Activated naive CD4-positive, alpha-beta T cell treated with anti-CD3 and anti-CD28 coated beads, Interleukin-2, amount 10 ng/mL, durations not matched to agents 7 days and 5 days (primary cell): Measurements from ENCODE around the gene CRYBB1.

Experiments
- CTCF ChIA-PET: fragments of 350-600 bp; sonication (Branson Sonifier 250); formaldehyde crosslinking; loops from one replicate; lab custom pipeline; 2021; ENCODE audit warnings: antibody characterized with exemption; lab: Charles Lee
- DNase-seq: peaks from one replicate; pipeline ENCODE4 v3.0.0-alpha.2; 2020
- H3K27ac Mint-ChIP-seq: one replicate; pipeline ENCODE4 v1.8.0; 2021; ENCODE audit warnings: mild to moderate bottlenecking, moderate library complexity, mixed read lengths
- H3K27me3 Mint-ChIP-seq: one replicate; pipeline ENCODE4 v1.8.0; 2021; ENCODE audit warnings: mild to moderate bottlenecking, mixed read lengths
- H3K36me3 Mint-ChIP-seq: one replicate; pipeline ENCODE4 v1.8.0; 2021; ENCODE audit warnings: mixed read lengths
- H3K4me1 Mint-ChIP-seq: one replicate; pipeline ENCODE4 v1.8.0; 2021; ENCODE audit warnings: mixed read lengths
- H3K4me3 Mint-ChIP-seq: one replicate; pipeline ENCODE4 v1.8.0; 2021; ENCODE audit warnings: mild to moderate bottlenecking, moderate library complexity, mixed read lengths
- H3K9me3 Mint-ChIP-seq: one replicate; pipeline ENCODE4 v1.8.0; 2021; ENCODE audit warnings: mixed read lengths

CRYBB1 gene

DNA sequence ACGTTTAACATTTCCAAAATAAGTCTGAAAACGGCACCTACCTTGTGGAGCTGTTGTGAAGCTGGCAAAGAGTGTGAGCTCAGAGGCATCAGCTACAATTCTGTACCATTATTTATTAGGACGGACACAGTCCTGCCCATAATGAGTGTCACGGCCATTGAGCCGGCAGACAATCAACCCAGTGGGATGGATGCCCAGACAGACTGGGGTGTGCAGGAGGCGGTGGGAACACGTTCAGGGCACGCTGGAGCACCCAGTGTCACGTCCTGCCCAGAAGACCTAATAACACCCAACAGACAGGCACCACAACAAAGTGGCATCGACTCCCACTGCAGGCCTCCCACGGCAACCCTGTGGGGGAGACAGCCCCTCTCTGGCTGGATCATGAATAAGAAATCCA is 62.3 kb downstream of the CRYBB1 start:
- Mint-ChIP-seq H3K27ac (no peak overlapping the region), H3K4me3 (no peak overlapping the region), H3K36me3 (peaks cover 2% of the 10 kb centered on the region), H3K27me3 (no peaks in the 10 kb centered on the region), H3K9me3 (no peaks in the 10 kb centered on the region), H3K4me1 (peaks cover 17% of the 10 kb centered on the region)
- no peak for DNase-seq
- CTCF ChIA-PET: interaction anchor here (0.7 kb wide), 1 partner anchor 70 kb away, joined by 3 read pairs; no protein-coding TSS in a partner anchor

- Mint-ChIP-seq H3K27ac (no peak overlapping the region), H3K27me3 (no peaks in the 10 kb centered on the region), H3K4me3 (no peak overlapping the region), H3K4me1 (peaks cover 17% of the 10 kb centered on the region), H3K9me3 (no peaks in the 10 kb centered on the region), H3K36me3 (no peaks in the 10 kb centered on the region)
- no peak for DNase-seq
- CTCF ChIA-PET: interaction anchor here (0.7 kb wide), 1 partner anchor 70 kb away, joined by 3 read pairs; no protein-coding TSS in a partner anchor
Observed at GRCh38 chr22:26554956-26555355, 62.9 kb downstream of the CRYBB1 start.

GRCh38 chr22:26553056-26553752 is 64.6 kb downstream of the CRYBB1 start:
- DNase-seq: no peak
- no peak overlapping the region for H3K27ac Mint-ChIP-seq
- CTCF ChIA-PET: interaction anchor here (0.8 kb wide), 1 partner anchor 97 kb away, joined by 3 read pairs; no protein-coding TSS in a partner anchor

DNA sequence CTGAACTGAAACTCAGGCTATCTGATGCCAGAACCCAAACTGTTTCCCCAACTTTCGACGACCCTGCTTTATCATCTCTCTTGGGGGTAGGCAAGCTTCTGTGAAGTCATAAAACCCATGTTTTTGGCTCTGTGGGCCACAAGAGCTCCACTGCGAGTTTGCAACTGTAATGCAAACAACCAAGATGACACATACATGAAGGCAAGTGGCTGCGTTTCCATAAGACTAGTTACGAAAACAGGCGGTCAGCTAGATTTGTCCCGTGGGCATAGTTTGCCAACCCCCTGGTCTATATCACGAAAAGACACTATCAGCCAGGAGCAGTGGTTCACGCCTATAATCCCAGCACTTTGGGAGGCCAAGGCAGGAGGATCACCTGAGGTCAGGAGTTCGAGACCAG is 65.4 kb downstream of the CRYBB1 start:
- Mint-ChIP-seq H3K9me3 (peaks cover 1% of the 10 kb centered on the region), H3K4me1 (peaks cover 26% of the 10 kb centered on the region), H3K36me3 (peaks cover 6% of the 10 kb centered on the region), H3K4me3 (no peak overlapping the region), H3K27me3 (no peaks in the 10 kb centered on the region), H3K27ac (no peak overlapping the region)
- CTCF ChIA-PET: no interaction called here
- no peak for DNase-seq

More at GRCh38 chr22:26553056-26553752, 64.6 kb downstream of the CRYBB1 start:
- Mint-ChIP-seq H3K4me3 (no peak overlapping the region), H3K9me3 (no peaks in the 10 kb centered on the region), H3K4me1 (peaks cover 19% of the 10 kb centered on the region), H3K36me3 (peaks cover 2% of the 10 kb centered on the region), H3K27me3 (no peaks in the 10 kb centered on the region)

DNA sequence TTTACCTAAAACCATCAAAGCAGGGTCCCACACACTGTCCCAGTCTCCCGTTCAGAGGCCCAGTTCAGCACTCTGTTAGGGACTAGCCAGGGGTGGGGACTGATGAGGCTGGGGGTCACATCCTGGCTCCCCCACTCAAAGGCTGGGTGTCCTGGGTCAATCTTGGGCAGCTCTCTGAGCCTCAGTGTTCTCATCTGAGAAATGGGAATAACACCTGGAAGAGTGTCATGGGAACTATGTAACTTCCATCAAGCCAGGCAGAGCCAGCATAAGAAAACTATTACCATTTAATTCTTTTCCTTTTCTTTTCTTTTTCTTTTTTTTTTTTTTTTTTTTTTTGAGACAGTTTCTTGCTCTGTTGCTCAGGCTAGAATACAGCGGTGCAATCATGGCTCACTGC is 66.3 kb downstream of the CRYBB1 start:
- Mint-ChIP-seq H3K4me3 (no peak overlapping the region), H3K4me1 (peaks cover 35% of the 10 kb centered on the region), H3K27ac (no peak overlapping the region), H3K9me3 (peaks cover 3% of the 10 kb centered on the region), H3K36me3 (peaks cover 15% of the 10 kb centered on the region), H3K27me3 (no peaks in the 10 kb centered on the region)
- CTCF ChIA-PET: no interaction called here
- no peak for DNase-seq

- peaks cover 21% of the 10 kb centered on the region for H3K36me3 Mint-ChIP-seq
- peaks cover 3% of the 10 kb centered on the region for H3K9me3 Mint-ChIP-seq
- no peak overlapping the region for H3K4me3 Mint-ChIP-seq
- DNase-seq: no peak
- peaks cover 39% of the 10 kb centered on the region for H3K4me1 Mint-ChIP-seq
- H3K27ac Mint-ChIP-seq: no peak overlapping the region
- CTCF ChIA-PET: no interaction called here
- H3K27me3 Mint-ChIP-seq: no peaks in the 10 kb centered on the region
Observed at GRCh38 chr22:26550498-26551033, 67.3 kb downstream of the CRYBB1 start.

- Mint-ChIP-seq H3K4me1 (peaks cover 39% of the 10 kb centered on the region), H3K4me3 (no peak overlapping the region), H3K9me3 (peaks cover 3% of the 10 kb centered on the region), H3K36me3 (peaks cover 21% of the 10 kb centered on the region), H3K27ac (no peak overlapping the region), H3K27me3 (no peaks in the 10 kb centered on the region)
- no peak for DNase-seq
- CTCF ChIA-PET: no interaction called here
Observed at GRCh38 chr22:26549902-26550497, 67.8 kb downstream of the CRYBB1 start.
